H9 (cell line): ENCODE results near the gene CLEC4G. TPM values are rescaled to one million over a fixed set of nuclear protein-coding genes. Genes with fewer than 3 reads are reported as not detected.

ENCODE experiments used
- DNase-seq: peaks from one replicate; pipeline ENCODE4 v3.0.0-alpha.2; 2017
- H2AFZ ChIP-seq: one replicate; pipeline ENCODE4 v1.6.1; 2013; ENCODE audit warnings: mild to moderate bottlenecking, low read length, control low read depth, moderate library complexity
- H2AK5ac ChIP-seq: 2 replicates; pipeline ENCODE4 v1.6.1; 2013; ENCODE audit warnings: low read length, control low read depth, mixed read lengths; ENCODE audit not compliant: insufficient read length
- H2BK120ac ChIP-seq: one replicate; pipeline ENCODE4 v1.6.1; 2013; ENCODE audit warnings: low read depth, mild to moderate bottlenecking, low read length, control low read depth, inconsistent platforms; ENCODE audit not compliant: poor library complexity, severe bottlenecking
- H2BK12ac ChIP-seq: 2 replicates; pipeline ENCODE4 v1.6.1; 2013; ENCODE audit warnings: low read length, control low read depth, mixed read lengths, low read depth; ENCODE audit not compliant: insufficient read length
- H2BK15ac ChIP-seq: 2 replicates; pipeline ENCODE4 v1.6.1; 2013; ENCODE audit warnings: low read depth, low read length, control low read depth
- H2BK20ac ChIP-seq: one replicate; pipeline ENCODE4 v1.6.1; 2013; ENCODE audit warnings: low read depth, mild to moderate bottlenecking, low read length, control low read depth, inconsistent platforms; ENCODE audit not compliant: poor library complexity, severe bottlenecking
- H2BK5ac ChIP-seq: 2 replicates; pipeline ENCODE4 v1.6.1; 2013; ENCODE audit warnings: low read length, control low read depth, mixed read lengths; ENCODE audit not compliant: insufficient read length
- H3K14ac ChIP-seq: 2 replicates; pipeline ENCODE4 v1.6.1; 2013; ENCODE audit warnings: low read length, control low read depth; ENCODE audit not compliant: insufficient read depth
- H3K18ac ChIP-seq: 2 replicates; pipeline ENCODE4 v1.6.1; 2013; ENCODE audit warnings: low read depth, mild to moderate bottlenecking, mixed read lengths, low read length, control low read depth; ENCODE audit not compliant: insufficient read length
- H3K23ac ChIP-seq: 2 replicates; pipeline ENCODE4 v1.6.1; 2013; ENCODE audit warnings: low read length, control low read depth, mixed read lengths, low read depth; ENCODE audit not compliant: insufficient read length
- H3K23me2 ChIP-seq: 2 replicates; pipeline ENCODE4 v1.6.1; 2013; ENCODE audit warnings: low read depth, mild to moderate bottlenecking, mixed read lengths, low read length, control low read depth; ENCODE audit not compliant: insufficient read length, poor library complexity, severe bottlenecking
- H3K27ac ChIP-seq: 2 replicates; pipeline ENCODE4 v1.5.1; 2013; ENCODE audit warnings: low read length, control low read depth, mixed read lengths, low read depth; ENCODE audit not compliant: insufficient read length
- H3K27me3 ChIP-seq: 2 replicates; pipeline ENCODE4 v1.6.1; 2013; ENCODE audit warnings: low read length, control low read depth, inconsistent platforms; ENCODE audit not compliant: insufficient read depth
- H3K4ac ChIP-seq: 2 replicates; pipeline ENCODE4 v1.6.1; 2013; ENCODE audit warnings: low read depth, mild to moderate bottlenecking, control low read depth, inconsistent platforms, low read length, moderate library complexity
- H3K4me1 ChIP-seq: 2 replicates; pipeline ENCODE4 v1.6.1; 2013; ENCODE audit warnings: low read length, control low read depth, inconsistent platforms; ENCODE audit not compliant: insufficient read depth
- H3K4me2 ChIP-seq: 2 replicates; pipeline ENCODE4 v1.6.1; 2013; ENCODE audit warnings: low read length, control low read depth, mixed read lengths; ENCODE audit not compliant: insufficient read length, insufficient read depth
- H3K56ac ChIP-seq: 2 replicates; pipeline ENCODE4 v1.6.1; 2013; ENCODE audit warnings: low read depth, mild to moderate bottlenecking, mixed read lengths, low read length, control low read depth; ENCODE audit not compliant: insufficient read length
- H3K79me1 ChIP-seq: 2 replicates; pipeline ENCODE4 v1.6.1; 2013; ENCODE audit warnings: low read depth, mild to moderate bottlenecking, moderate library complexity, low read length, control low read depth, inconsistent platforms; ENCODE audit not compliant: insufficient read depth, poor library complexity, severe bottlenecking
- H3K79me2 ChIP-seq: 2 replicates; pipeline ENCODE4 v1.6.1; 2013; ENCODE audit warnings: low read length, control low read depth, inconsistent platforms; ENCODE audit not compliant: insufficient read depth
- H3K9ac ChIP-seq: 2 replicates; pipeline ENCODE4 v1.6.1; 2013; ENCODE audit warnings: low read length, control low read depth, mixed read lengths; ENCODE audit not compliant: insufficient read length; ENCODE audit errors: extremely low read depth
- H3K9me3 ChIP-seq: one replicate; pipeline ENCODE4 v1.6.1; 2013; ENCODE audit warnings: low read depth, low read length, inconsistent platforms; ENCODE audit not compliant: control insufficient read depth
- H3T11ph ChIP-seq: one replicate; pipeline ENCODE4 v1.6.1; 2013; ENCODE audit warnings: mild to moderate bottlenecking, low read length, control low read depth, inconsistent platforms
- H4K20me1 ChIP-seq: one replicate; pipeline ENCODE4 v1.6.1; 2013; ENCODE audit not compliant: control insufficient read depth, insufficient read length, insufficient read depth
- H4K5ac ChIP-seq: 2 replicates; pipeline ENCODE4 v1.6.1; 2013; ENCODE audit warnings: low read depth, mild to moderate bottlenecking, mixed read lengths, low read length, control low read depth; ENCODE audit not compliant: insufficient read length
- H4K8ac ChIP-seq: replicated peaks from 2 replicates; pipeline ENCODE4 v1.6.1; 2013; ENCODE audit warnings: low read length, control low read depth, mixed read lengths, low read depth; ENCODE audit not compliant: insufficient read length
- H4K91ac ChIP-seq: 2 replicates; pipeline ENCODE4 v1.6.1; 2013; ENCODE audit warnings: low read depth, mild to moderate bottlenecking, moderate library complexity, mixed read lengths, low read length, control low read depth; ENCODE audit not compliant: insufficient read length
- H3K27ac Mint-ChIP-seq, 3 experiments: 2 replicates in 2 of 3; 3 replicates in 1 of 3; pipeline ENCODE4 v1.8.0; 2020 to 2021; ENCODE audit warnings: mixed read lengths in 3 of 3, mild to moderate bottlenecking in 1 of 3, moderate library complexity in 1 of 3
- H3K27me3 Mint-ChIP-seq: 2 replicates; pipeline ENCODE4 v1.8.0; 2021; ENCODE audit warnings: low read depth, mild to moderate bottlenecking, moderate library complexity, mixed read lengths
- H3K36me3 Mint-ChIP-seq, 3 experiments: 2 replicates in 2 of 3; 3 replicates in 1 of 3; pipeline ENCODE4 v1.8.0; 2020 to 2021; ENCODE audit warnings: low read depth in 3 of 3, mixed read lengths in 3 of 3; ENCODE audit not compliant: insufficient read depth in 1 of 3
- H3K4me1 Mint-ChIP-seq, 2 experiments: 2 replicates each; pipeline ENCODE4 v1.8.0; 2020; ENCODE audit warnings: mixed read lengths in 2 of 2
- H3K4me3 Mint-ChIP-seq, 2 experiments: 2 replicates in 1 of 2; 3 replicates in 1 of 2; pipeline ENCODE4 v1.8.0; 2020 to 2021; ENCODE audit warnings: mild to moderate bottlenecking in 2 of 2, mixed read lengths in 2 of 2, moderate library complexity in 1 of 2
- H3K9me3 Mint-ChIP-seq, 2 experiments: 2 replicates in 1 of 2; 3 replicates in 1 of 2; pipeline ENCODE4 v1.8.0; 2020; ENCODE audit warnings: mild to moderate bottlenecking in 2 of 2, mixed read lengths in 2 of 2, moderate library complexity in 1 of 2
- WGBS: extraction: QIAGEN DNeasy Blood & Tissue Kit; methylation state at CpG from one replicate; pipeline ENCODE4 v1.1.7; 2013; ENCODE audit warnings: missing lambda C conversion rate, low lambda C conversion rate, mixed read lengths; ENCODE audit not compliant: insufficient read length; ENCODE audit errors: extremely low coverage; 5-methylcytosine and 5-hydroxymethylcytosine counted together
- total RNA-seq: library from RNA; stranded (reverse); gene quantifications from 2 replicates; pipeline ENCODE4 v1.2.1, GENCODE V29; 2021
- TF ChIP-seq, protein P1 (sequence below): fragments of 200-600 bp; sonication (generic); conservative IDR thresholded peaks from 3 replicates; pipeline ENCODE4 v1.8.0; 2021; ENCODE audit warnings: antibody characterized with exemption, mild to moderate bottlenecking

CLEC4G gene
- total RNA-seq, 1 experiment from 2014 or later, result not detected

DNA sequence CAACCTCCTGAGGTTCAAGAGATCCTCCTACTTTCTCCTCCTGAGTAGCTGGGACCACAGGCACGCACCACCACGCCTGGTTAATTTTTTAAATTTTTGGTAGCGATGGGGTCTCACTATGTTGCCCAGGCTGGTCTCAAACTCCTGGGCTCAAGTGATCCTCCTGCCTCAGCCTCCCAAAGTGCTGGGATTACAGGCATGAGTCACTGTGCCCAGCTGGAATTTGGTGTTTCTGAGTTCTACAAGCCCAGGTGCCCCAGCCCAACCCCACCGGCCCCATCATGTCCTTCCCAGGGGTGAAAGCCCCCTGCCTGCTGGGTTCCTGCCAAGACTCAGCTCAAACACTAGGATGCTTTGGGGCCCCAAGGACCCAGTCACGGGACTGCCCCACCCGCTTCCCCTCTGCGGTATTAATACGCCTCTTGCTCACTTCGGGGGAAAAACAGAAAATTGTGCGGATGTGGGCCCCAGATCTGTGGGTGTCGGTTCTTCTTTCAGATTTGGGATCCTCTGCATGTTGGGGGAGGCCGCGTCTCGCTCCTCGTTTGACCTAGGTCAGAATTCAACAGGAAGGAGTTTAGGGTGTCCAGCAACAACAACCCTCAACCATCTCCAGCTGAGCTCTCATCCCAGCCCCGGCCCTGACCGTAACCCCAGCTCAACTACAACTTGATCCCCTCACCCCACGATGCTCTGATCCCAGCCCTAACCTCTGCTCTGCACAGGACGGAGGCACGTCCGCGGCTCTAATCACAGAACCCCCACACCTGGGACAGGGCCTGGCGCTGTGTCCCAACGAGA, 26.3 kb downstream of the CLEC4G start:
- H3K23ac ChIP-seq, result no peak overlapping the region
- no peak for DNase-seq
- no peaks in the 10 kb centered on the region for H3K9me3 Mint-ChIP-seq

More for the DNA sequence above, 26.3 kb downstream of the CLEC4G start:
- H2AFZ ChIP-seq, result no peak overlapping the region
- Mint-ChIP-seq H3K4me3 (no peak overlapping the region), H3K27ac (no peak overlapping the region; a peak in 1 of 7 replicates), H3K27me3 (peaks cover 37% of the 10 kb centered on the region), H3K36me3 (no peaks in the 10 kb centered on the region), H3K4me1 (peaks cover 2 to 8% of the 10 kb centered on the region in 2 experiments)
- no peak overlapping the region for H3K4ac ChIP-seq
- no peak overlapping the region for H2BK20ac ChIP-seq
- no peaks in the 10 kb centered on the region for H3K27me3 ChIP-seq
- no peak overlapping the region for H4K91ac ChIP-seq
- no peak overlapping the region for H4K8ac ChIP-seq
- H2BK120ac ChIP-seq, result no peak overlapping the region
- H4K5ac ChIP-seq, result no peak overlapping the region
- no peak overlapping the region for H3K56ac ChIP-seq
- no peaks in the 10 kb centered on the region for H4K20me1 ChIP-seq
- no peak overlapping the region for H3K14ac ChIP-seq
- H3K27ac ChIP-seq, result no peak overlapping the region
- H3K18ac ChIP-seq, result no peak overlapping the region
- H3K79me1 ChIP-seq, result no peaks in the 10 kb centered on the region
- no peak overlapping the region for H3K4me2 ChIP-seq
- no peak overlapping the region for H3K9ac ChIP-seq
- WGBS, result no CpG with 5 or more reads among the region's 24 CpGs
- no peaks in the 10 kb centered on the region for H3K9me3 ChIP-seq
- no peaks in the 10 kb centered on the region for H3K4me1 ChIP-seq
- no peaks in the 10 kb centered on the region for H3K23me2 ChIP-seq
- H2BK5ac ChIP-seq, result no peak overlapping the region
- no peak overlapping the region for H3T11ph ChIP-seq
- TF ChIP-seq, protein P1, sequence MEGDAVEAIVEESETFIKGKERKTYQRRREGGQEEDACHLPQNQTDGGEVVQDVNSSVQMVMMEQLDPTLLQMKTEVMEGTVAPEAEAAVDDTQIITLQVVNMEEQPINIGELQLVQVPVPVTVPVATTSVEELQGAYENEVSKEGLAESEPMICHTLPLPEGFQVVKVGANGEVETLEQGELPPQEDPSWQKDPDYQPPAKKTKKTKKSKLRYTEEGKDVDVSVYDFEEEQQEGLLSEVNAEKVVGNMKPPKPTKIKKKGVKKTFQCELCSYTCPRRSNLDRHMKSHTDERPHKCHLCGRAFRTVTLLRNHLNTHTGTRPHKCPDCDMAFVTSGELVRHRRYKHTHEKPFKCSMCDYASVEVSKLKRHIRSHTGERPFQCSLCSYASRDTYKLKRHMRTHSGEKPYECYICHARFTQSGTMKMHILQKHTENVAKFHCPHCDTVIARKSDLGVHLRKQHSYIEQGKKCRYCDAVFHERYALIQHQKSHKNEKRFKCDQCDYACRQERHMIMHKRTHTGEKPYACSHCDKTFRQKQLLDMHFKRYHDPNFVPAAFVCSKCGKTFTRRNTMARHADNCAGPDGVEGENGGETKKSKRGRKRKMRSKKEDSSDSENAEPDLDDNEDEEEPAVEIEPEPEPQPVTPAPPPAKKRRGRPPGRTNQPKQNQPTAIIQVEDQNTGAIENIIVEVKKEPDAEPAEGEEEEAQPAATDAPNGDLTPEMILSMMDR, result no peak
- no peak overlapping the region for H2AK5ac ChIP-seq
- no peak overlapping the region for H2BK12ac ChIP-seq
- H3K79me2 ChIP-seq, result no peaks in the 10 kb centered on the region
- no peak overlapping the region for H2BK15ac ChIP-seq
